Activated naive CD4-positive, alpha-beta T cell treated with anti-CD3 and anti-CD28 coated beads for 36 hours (primary cell): Measurements from ENCODE around the gene SDC1. TPM values are rescaled to one million over a fixed set of nuclear protein-coding genes. Genes with fewer than 3 reads are reported as not detected.
"Not testable (repeated sequence)": the region's sequence is repeated elsewhere in the genome, so short reads cannot be mapped to it uniquely, and the experiment has no call there.

Experiments used
- CTCF ChIA-PET: fragments of 350-600 bp; sonication (Branson Sonifier 250); formaldehyde crosslinking; loops from one replicate; lab custom pipeline; 2021; ENCODE audit warnings: antibody characterized with exemption; lab: Charles Lee
- DNase-seq: peaks from one replicate; pipeline ENCODE4 v3.0.0-alpha.2; 2020
- H3K27ac Mint-ChIP-seq: one replicate; pipeline ENCODE4 v1.8.0; 2021; ENCODE audit warnings: mild to moderate bottlenecking, mixed read lengths
- H3K27me3 Mint-ChIP-seq: one replicate; pipeline ENCODE4 v1.8.0; 2021; ENCODE audit warnings: low read depth, mixed read lengths
- H3K36me3 Mint-ChIP-seq: one replicate; pipeline ENCODE4 v1.8.0; 2021; ENCODE audit warnings: low read depth, mixed read lengths
- H3K4me1 Mint-ChIP-seq: one replicate; pipeline ENCODE4 v1.8.0; 2021; ENCODE audit warnings: low read depth, mixed read lengths
- H3K4me3 Mint-ChIP-seq: one replicate; pipeline ENCODE4 v1.8.0; 2021; ENCODE audit warnings: mild to moderate bottlenecking, moderate library complexity, mixed read lengths
- H3K9me3 Mint-ChIP-seq: one replicate; pipeline ENCODE4 v1.8.0; 2021; ENCODE audit warnings: mixed read lengths
- intact Hi-C: fragments of 100-400 bp; cut with micrococcal nuclease; formaldehyde crosslinking; loops from one replicate; pipeline ENCODE4 v1.15.1; 2023
- total RNA-seq, 2 experiments: library from RNA; stranded (reverse); gene quantifications; one replicate each; pipeline ENCODE4 v1.2.3, GENCODE V29; 2021

SDC1 gene
- under 1 TPM; 0.67 TPM for total RNA-seq

- no peak for DNase-seq
- no peaks in the 10 kb centered on the region for H3K9me3 Mint-ChIP-seq
- no peaks in the 10 kb centered on the region for H3K36me3 Mint-ChIP-seq
- H3K27me3 Mint-ChIP-seq = peaks cover 44% of the 10 kb centered on the region
- CTCF ChIA-PET = interaction anchor here (0.7 to 1.6 kb wide), 6 partner anchors 10 to 119 kb away, joined by 3 to 7 read pairs (median 4); no protein-coding TSS in a partner anchor
- intact Hi-C loops = loop anchor here (1.0 to 10.0 kb wide), 4 partner anchors 90 to 269 kb away; partner anchors contain the start of gene MATN3
- H3K4me3 Mint-ChIP-seq = peak within 1 kb of the TSS; percentile 55
- H3K4me1 Mint-ChIP-seq = peaks cover 6% of the 10 kb centered on the region
- no peak within 1 kb of the TSS for H3K27ac Mint-ChIP-seq
Observed at GRCh38 chr2:20224716-20225293, at the start of gene SDC1. TSS of gene SDC1 (minus strand) at chr2:20225130. CDS start at chr2:20224867, 263 bp downstream.

- Mint-ChIP-seq H3K36me3 (peaks cover 18% of the 10 kb centered on the region), H3K27ac (no peak overlapping the region), H3K4me1 (peaks cover 7% of the 10 kb centered on the region), H3K27me3 (no peaks in the 10 kb centered on the region), H3K9me3 (no peaks in the 10 kb centered on the region), H3K4me3 (no peak overlapping the region)
- CTCF ChIA-PET = no interaction called here
- DNase-seq = no peak
- intact Hi-C loops = loop anchor here (5.0 kb wide), 1 partner anchor 39 kb away; no protein-coding TSS in a partner anchor
Observed at GRCh38 chr2:20273042-20273441, 48.1 kb upstream of the SDC1 start.

GRCh38 chr2:20268317-20268716, 43.4 kb upstream of the SDC1 start:
- intact Hi-C loops, H3K4me3 Mint-ChIP-seq, H3K27ac Mint-ChIP-seq, H3K9me3 Mint-ChIP-seq, DNase-seq, H3K4me1 Mint-ChIP-seq, H3K27me3 Mint-ChIP-seq: not testable (repeated sequence)
- CTCF ChIA-PET = interaction anchor here (1.9 kb wide), 1 partner anchor 58 kb away, joined by 4 read pairs; no protein-coding TSS in a partner anchor
- H3K36me3 Mint-ChIP-seq = peaks cover 26% of the 10 kb centered on the region

- Mint-ChIP-seq H3K9me3 (no peaks in the 10 kb centered on the region), H3K4me1 (peaks cover 7% of the 10 kb centered on the region), H3K4me3 (no peak overlapping the region), H3K36me3 (peaks cover 31% of the 10 kb centered on the region), H3K27me3 (no peaks in the 10 kb centered on the region), H3K27ac (no peak overlapping the region)
- intact Hi-C loops = no loop called here
- DNase-seq = no peak
- CTCF ChIA-PET = interaction anchor here (1.9 kb wide), 1 partner anchor 59 kb away, joined by 4 read pairs; no protein-coding TSS in a partner anchor
Observed at GRCh38 chr2:20267529-20267928, 42.6 kb upstream of the SDC1 start.

GRCh38 chr2:20264629-20265028, 39.7 kb upstream of the SDC1 start:
- Mint-ChIP-seq H3K27me3 (no peaks in the 10 kb centered on the region), H3K36me3 (peaks cover 20% of the 10 kb centered on the region), H3K4me3 (no peak overlapping the region), H3K9me3 (no peaks in the 10 kb centered on the region), H3K27ac (no peak overlapping the region), H3K4me1 (peaks cover 4% of the 10 kb centered on the region)
- no peak for DNase-seq
- intact Hi-C loops = loop anchor here (5.0 kb wide), 1 partner anchor 33 kb away; no protein-coding TSS in a partner anchor
- CTCF ChIA-PET = no interaction called here

- DNase-seq = no peak
- H3K27ac Mint-ChIP-seq = no peak overlapping the region
- H3K36me3 Mint-ChIP-seq = peaks cover 21% of the 10 kb centered on the region
- intact Hi-C loops = no loop called here
- no peaks in the 10 kb centered on the region for H3K9me3 Mint-ChIP-seq
- H3K4me3 Mint-ChIP-seq = no peak overlapping the region
- H3K27me3 Mint-ChIP-seq = no peaks in the 10 kb centered on the region
- no peaks in the 10 kb centered on the region for H3K4me1 Mint-ChIP-seq
- CTCF ChIA-PET = no interaction called here
Observed at GRCh38 chr2:20257411-20257810, 32.5 kb upstream of the SDC1 start.

GRCh38 chr2:20254731-20255130, 29.8 kb upstream of the SDC1 start:
- Mint-ChIP-seq H3K4me3 (no peak overlapping the region), H3K36me3 (peaks cover 34% of the 10 kb centered on the region), H3K4me1 (no peaks in the 10 kb centered on the region), H3K9me3 (no peaks in the 10 kb centered on the region), H3K27ac (no peak overlapping the region), H3K27me3 (no peaks in the 10 kb centered on the region)
- DNase-seq = no peak
- CTCF ChIA-PET = no interaction called here
- intact Hi-C loops = no loop called here

- Mint-ChIP-seq H3K4me3 (no peak overlapping the region), H3K27me3 (no peaks in the 10 kb centered on the region), H3K9me3 (no peaks in the 10 kb centered on the region), H3K36me3 (peaks cover 56% of the 10 kb centered on the region), H3K27ac (no peak overlapping the region), H3K4me1 (no peaks in the 10 kb centered on the region)
- CTCF ChIA-PET = interaction anchor here (0.6 kb wide), 1 partner anchor 84 kb away, joined by 3 read pairs; no protein-coding TSS in a partner anchor
- no peak for DNase-seq
- intact Hi-C loops = no loop called here
Observed at GRCh38 chr2:20250436-20250835, 25.5 kb upstream of the SDC1 start.

- CTCF ChIA-PET = no interaction called here
- no peak overlapping the region for H3K4me3 Mint-ChIP-seq
- intact Hi-C loops = no loop called here
- no peaks in the 10 kb centered on the region for H3K9me3 Mint-ChIP-seq
- H3K4me1 Mint-ChIP-seq = no peaks in the 10 kb centered on the region
- peak overlapping the region; percentile 62 for H3K27ac Mint-ChIP-seq
- H3K27me3 Mint-ChIP-seq = no peaks in the 10 kb centered on the region
- DNase-seq = no peak
- peaks cover 51% of the 10 kb centered on the region for H3K36me3 Mint-ChIP-seq
Observed at GRCh38 chr2:20249170-20249569, 24.2 kb upstream of the SDC1 start.

GRCh38 chr2:20247084-20247483, 22.2 kb upstream of the SDC1 start:
- intact Hi-C loops = no loop called here
- H3K9me3 Mint-ChIP-seq = no peaks in the 10 kb centered on the region
- DNase-seq = no peak
- H3K36me3 Mint-ChIP-seq = peaks cover 44% of the 10 kb centered on the region
- H3K27ac Mint-ChIP-seq = no peak overlapping the region
- no peak overlapping the region for H3K4me3 Mint-ChIP-seq
- CTCF ChIA-PET = interaction anchor here (0.6 to 1.3 kb wide), 3 partner anchors 16 to 79 kb away, joined by 3 to 4 read pairs (median 3); no protein-coding TSS in a partner anchor
- H3K27me3 Mint-ChIP-seq = no peaks in the 10 kb centered on the region
- H3K4me1 Mint-ChIP-seq = peaks cover under 1% of the 10 kb centered on the region

GRCh38 chr2:20243637-20244036, 18.7 kb upstream of the SDC1 start:
- H3K4me3 Mint-ChIP-seq, H3K27me3 Mint-ChIP-seq, DNase-seq, H3K9me3 Mint-ChIP-seq, H3K27ac Mint-ChIP-seq, CTCF ChIA-PET, H3K4me1 Mint-ChIP-seq: not testable (repeated sequence)
- peaks cover 19% of the 10 kb centered on the region for H3K36me3 Mint-ChIP-seq
- intact Hi-C loops = loop anchor here (1.0 to 5.0 kb wide), 3 partner anchors 83 to 399 kb away; no protein-coding TSS in a partner anchor

- no peak for DNase-seq
- Mint-ChIP-seq H3K9me3 (no peaks in the 10 kb centered on the region), H3K36me3 (peaks cover 15% of the 10 kb centered on the region), H3K27ac (no peak overlapping the region), H3K4me1 (peaks cover 7% of the 10 kb centered on the region), H3K4me3 (no peak overlapping the region), H3K27me3 (no peaks in the 10 kb centered on the region)
- intact Hi-C loops = loop anchor here (1.0 to 5.0 kb wide), 3 partner anchors 83 to 399 kb away; no protein-coding TSS in a partner anchor
- CTCF ChIA-PET = interaction anchor here (0.7 to 2.1 kb wide), 5 partner anchors 14 to 180 kb away, joined by 3 to 4 read pairs (median 3); no protein-coding TSS in a partner anchor
Observed at GRCh38 chr2:20242727-20243377, 17.9 kb upstream of the SDC1 start.
